Bronchial epithelial cell (primary cell): Measurements from ENCODE around the gene PLCE1. TPM values are rescaled to one million over a fixed set of nuclear protein-coding genes. Genes with fewer than 3 reads are reported as not detected.

Experiments
- DNase-seq: peaks from one replicate; pipeline ENCODE4 v3.0.0-alpha.2; 2010; ENCODE audit warnings: low read depth
- FAIRE-seq: peaks from 2 replicates; lab custom pipeline; 2011; peaks lifted over from hg19 to GRCh38; lab: Jason Lieb, UNC
- H3K27me3 ChIP-seq: 2 replicates; pipeline ENCODE4 v1.5.1; 2011; ENCODE audit warnings: low read length; ENCODE audit not compliant: control insufficient read depth, insufficient read depth
- H3K36me3 ChIP-seq: 2 replicates; pipeline ENCODE4 v1.5.1; 2011; ENCODE audit warnings: low read length; ENCODE audit not compliant: control insufficient read depth, insufficient read depth
- H3K4me3 ChIP-seq: 2 replicates; pipeline ENCODE4 v1.5.1; 2011; ENCODE audit warnings: mild to moderate bottlenecking, low read depth, low read length, control low read depth
- CTCF ChIP-seq: IDR thresholded peaks from 2 replicates; pipeline ENCODE4 v1.5.1; 2011; ENCODE audit warnings: mild to moderate bottlenecking, moderate library complexity, low read length, control low read depth, inconsistent platforms; ENCODE audit not compliant: insufficient read depth, severe bottlenecking
- total RNA-seq: library from RNA; depleted of rRNA; stranded (reverse); fragments of >200 nt; gene quantifications from 2 replicates; pipeline ENCODE4 v1.2.1, GENCODE V29; 2014

Gene PLCE1
- total RNA-seq, 1 donor from 2014 or later, result 0.26 TPM

GRCh38 chr10:93995182-93995581 is 1.5 kb downstream of the PLCE1 start:
- DNase-seq (no peak), FAIRE-seq (no peak)
- Histone ChIP-seq H3K36me3 (no peaks in the 10 kb centered on the region), H3K27me3 (no peaks in the 10 kb centered on the region), H3K4me3 (no peak overlapping the region)
- no peak for TF ChIP-seq CTCF

GRCh38 chr10:93995598-93996271 is 2.0 kb downstream of the PLCE1 start:
- no peak overlapping the region for H3K4me3 ChIP-seq
- TF ChIP-seq CTCF, result no peak
- DNase-seq (peak; percentile 64), FAIRE-seq (no peak)
- no peaks in the 10 kb centered on the region for H3K27me3 ChIP-seq
- H3K36me3 ChIP-seq, result no peaks in the 10 kb centered on the region

- no peak for TF ChIP-seq CTCF
- no peaks in the 10 kb centered on the region for H3K27me3 ChIP-seq
- DNase-seq (no peak), FAIRE-seq (no peak)
- no peak overlapping the region for H3K4me3 ChIP-seq
- no peaks in the 10 kb centered on the region for H3K36me3 ChIP-seq
Observed at GRCh38 chr10:93996551-93996950, 2.8 kb downstream of the PLCE1 start.

GRCh38 chr10:93997546-93997945 is 3.8 kb downstream of the PLCE1 start:
- H3K4me3 ChIP-seq, result no peak overlapping the region
- no peak for TF ChIP-seq CTCF
- H3K36me3 ChIP-seq, result no peaks in the 10 kb centered on the region
- H3K27me3 ChIP-seq, result no peaks in the 10 kb centered on the region
- DNase-seq, result no peak
- FAIRE-seq, result no peak

GRCh38 chr10:93999401-93999851 is 5.7 kb downstream of the PLCE1 start:
- Histone ChIP-seq H3K4me3 (no peak overlapping the region), H3K27me3 (no peaks in the 10 kb centered on the region), H3K36me3 (no peaks in the 10 kb centered on the region)
- FAIRE-seq, result peak; percentile 50
- DNase-seq, result peak; percentile 26
- TF ChIP-seq CTCF, result no peak
